Hair follicular keratinocyte (primary cell): ENCODE results near the gene DACT3. TPM values are rescaled to one million over a fixed set of nuclear protein-coding genes. Genes with fewer than 3 reads are reported as not detected.

ENCODE experiments used
- total RNA-seq: library from RNA; depleted of rRNA; stranded (reverse); fragments of >200 nt; gene quantifications from 2 replicates; pipeline ENCODE4 v1.2.3, GENCODE V29; 2015

Gene DACT3
- 0.23 and 0.27 TPM in 2 replicates for total RNA-seq

GRCh38 chr19:46661020-46661731 is at the start of gene DACT3:
DACT3 (minus strand) TSS chr19:46661182; CDS start chr19:46661064, 118 bp downstream.

GRCh38 chr19:46635920-46636761 is 24.8 kb downstream of the DACT3 start, which contains the start of gene GNG8:
GNG8 (minus strand) TSS chr19:46636202; CDS start chr19:46634682, 1,520 bp downstream.

GRCh38 chr19:46624958-46625661 is 35.9 kb downstream of the DACT3 start, which contains the start of gene PTGIR:
PTGIR (minus strand) TSS chr19:46625089; CDS start chr19:46624225, 864 bp downstream.

GRCh38 chr19:46601318-46602224 is 59.4 kb downstream of the DACT3 start, which contains the start of gene CALM3:
CALM3 (plus strand) TSS chr19:46601330; CDS start chr19:46601435, 105 bp downstream.

Other genes with a start within 250 kb of the DACT3 start
- gene CCDC8, start 247.6 kb downstream of the DACT3 start, total RNA-seq, result 16.8 and 27.7 TPM in 2 replicates
- gene PNMA8C, start 232.2 kb downstream of the DACT3 start, total RNA-seq, result not detected in 2 replicates
- gene PNMA8A, start 189.6 kb downstream of the DACT3 start, total RNA-seq, result 0.87 and 1.2 TPM in 2 replicates
- under 0.01 and 0.04 TPM in 2 replicates for gene PNMA8B, start 165.3 kb downstream of the DACT3 start, total RNA-seq
- gene CALM3, start 59.9 kb downstream of the DACT3 start, total RNA-seq, result 178 and 232 TPM in 2 replicates
- gene PTGIR, start 36.1 kb downstream of the DACT3 start, total RNA-seq, result 0.04 and 1.6 TPM in 2 replicates
- gene GNG8, start 25.0 kb downstream of the DACT3 start, total RNA-seq, result not detected in 2 replicates
- 26.9 and 35.5 TPM in 2 replicates for gene PRKD2, start 55.9 kb upstream of the DACT3 start, total RNA-seq
- 11.0 and 19.3 TPM in 2 replicates for gene FKRP, start 84.9 kb upstream of the DACT3 start, total RNA-seq
- 80.3 and 86.1 TPM in 2 replicates for gene STRN4, start 85.3 kb upstream of the DACT3 start, total RNA-seq
- gene SLC1A5, start 127.4 kb upstream of the DACT3 start, total RNA-seq, result 294 and 297 TPM in 2 replicates
- gene AP2S1, start 189.7 kb upstream of the DACT3 start, total RNA-seq, result 241 and 373 TPM in 2 replicates
- 19.5 and 24.4 TPM in 2 replicates for gene ARHGAP35, start 199.8 kb upstream of the DACT3 start, total RNA-seq